Activated CD8-positive, alpha-beta T cell treated with anti-CD3 and anti-CD28 coated beads for 36 hours (primary cell): ENCODE data around the gene VTN. TPM values are rescaled to one million over a fixed set of nuclear protein-coding genes. Genes with fewer than 3 reads are reported as not detected.

Source experiments
- ATAC-seq: fragments of 200-7000 bp; cut with Tn5 transposase; one replicate; pipeline ENCODE4 v1.10.0; 2021; ENCODE audit warnings: mild to moderate bottlenecking, moderate library complexity
- CTCF ChIA-PET: fragments of 350-600 bp; sonication (Branson Sonifier 250); formaldehyde crosslinking; loops from one replicate; lab custom pipeline; 2021; ENCODE audit warnings: antibody characterized with exemption; lab: Charles Lee
- POLR2A ChIA-PET: fragments of 350-600 bp; sonication (Branson Sonifier 250); formaldehyde crosslinking; loops from one replicate; lab custom pipeline; 2021; ENCODE audit warnings: antibody characterized with exemption; lab: Charles Lee
- DNase-seq: peaks from one replicate; pipeline ENCODE4 v3.0.0-alpha.2; 2020
- H3K27ac Mint-ChIP-seq: one replicate; pipeline ENCODE4 v1.8.0; 2021; ENCODE audit warnings: mild to moderate bottlenecking, mixed read lengths
- H3K27me3 Mint-ChIP-seq: one replicate; pipeline ENCODE4 v1.8.0; 2021; ENCODE audit warnings: mixed read lengths
- H3K36me3 Mint-ChIP-seq: one replicate; pipeline ENCODE4 v1.8.0; 2021; ENCODE audit warnings: low read depth, mixed read lengths
- H3K4me1 Mint-ChIP-seq: one replicate; pipeline ENCODE4 v1.8.0; 2021; ENCODE audit warnings: low read depth, mixed read lengths
- H3K4me3 Mint-ChIP-seq: one replicate; pipeline ENCODE4 v1.8.0; 2021; ENCODE audit warnings: mild to moderate bottlenecking, moderate library complexity, mixed read lengths
- H3K9me3 Mint-ChIP-seq: one replicate; pipeline ENCODE4 v1.8.0; 2021; ENCODE audit warnings: mixed read lengths
- CTCF ChIP-seq: fragments of 200-600 bp; IDR thresholded peaks from one replicate; pipeline ENCODE4 v1.8.0; 2022; ENCODE audit warnings: antibody characterized with exemption, mild to moderate bottlenecking
- intact Hi-C: fragments of 100-400 bp; cut with micrococcal nuclease; formaldehyde crosslinking; loops from one replicate; pipeline ENCODE4 v1.10.0; 2022
- total RNA-seq, 2 experiments: library from RNA; stranded (reverse); gene quantifications; one replicate each; pipeline ENCODE4 v1.2.3, GENCODE V29; 2021

VTN gene
- total RNA-seq, 2 experiments from 2014 or later = 0.11 TPM; not detected in 1

GRCh38 chr17:28326114-28326513, 44.0 kb downstream of the VTN start:
- ChIA-PET CTCF (interaction anchor here (1.1 kb wide), 2 partner anchors 9 to 19 kb away, joined by 3 read pairs; partner anchors contain the start of genes IFT20 and TNFAIP1), POLR2A (interaction anchor here (0.6 to 1.9 kb wide), 4 partner anchors 9 to 65 kb away, joined by 3 to 11 read pairs (median 4); partner anchors contain the start of genes IFT20 and TNFAIP1)
- no peak for DNase-seq
- peaks cover 29% of the 10 kb centered on the region for H3K36me3 Mint-ChIP-seq
- no peak overlapping the region for H3K27ac Mint-ChIP-seq
- peaks cover 24% of the 10 kb centered on the region for H3K4me1 Mint-ChIP-seq
- intact Hi-C loops = no loop called here
- no peaks in the 10 kb centered on the region for H3K9me3 Mint-ChIP-seq
- H3K27me3 Mint-ChIP-seq = no peaks in the 10 kb centered on the region
- ATAC-seq = no peak
- TF ChIP-seq CTCF = no peak
- no peak overlapping the region for H3K4me3 Mint-ChIP-seq

- peaks cover 31% of the 10 kb centered on the region for H3K4me1 Mint-ChIP-seq
- TF ChIP-seq CTCF = no peak
- intact Hi-C loops = no loop called here
- H3K27me3 Mint-ChIP-seq = no peaks in the 10 kb centered on the region
- ChIA-PET POLR2A (interaction anchor here (0.5 to 1.9 kb wide), 3 partner anchors 10 to 121 kb away, joined by 3 to 11 read pairs (median 3); partner anchors contain the start of genes IFT20 and TNFAIP1), CTCF (interaction anchor here (1.1 kb wide), 2 partner anchors 10 to 18 kb away, joined by 3 read pairs; partner anchors contain the start of genes IFT20 and TNFAIP1)
- no peak overlapping the region for H3K27ac Mint-ChIP-seq
- H3K4me3 Mint-ChIP-seq = no peak overlapping the region
- H3K36me3 Mint-ChIP-seq = peaks cover 36% of the 10 kb centered on the region
- DNase-seq (no peak), ATAC-seq (no peak)
- no peaks in the 10 kb centered on the region for H3K9me3 Mint-ChIP-seq
Observed at GRCh38 chr17:28325211-28325610, 44.9 kb downstream of the VTN start.

- Mint-ChIP-seq H3K27me3 (no peaks in the 10 kb centered on the region), H3K27ac (no peak overlapping the region), H3K9me3 (no peaks in the 10 kb centered on the region), H3K4me1 (peaks cover 35% of the 10 kb centered on the region), H3K36me3 (peaks cover 40% of the 10 kb centered on the region), H3K4me3 (no peak overlapping the region)
- ChIA-PET POLR2A (interaction anchor here (1.0 to 1.9 kb wide), 2 partner anchors 10 to 75 kb away, joined by 3 to 11 read pairs; partner anchors contain the start of genes IFT20 and TNFAIP1), CTCF (no interaction called here)
- ATAC-seq (no peak), DNase-seq (no peak)
- intact Hi-C loops = no loop called here
- no peak for TF ChIP-seq CTCF
Observed at GRCh38 chr17:28324781-28325180, 45.3 kb downstream of the VTN start.

- intact Hi-C loops = no loop called here
- ATAC-seq = no peak
- Mint-ChIP-seq H3K27ac (no peak overlapping the region), H3K27me3 (no peaks in the 10 kb centered on the region), H3K9me3 (no peaks in the 10 kb centered on the region), H3K36me3 (peaks cover 45% of the 10 kb centered on the region), H3K4me3 (no peak overlapping the region), H3K4me1 (peaks cover 35% of the 10 kb centered on the region)
- ChIA-PET POLR2A (interaction anchor here (1.0 kb wide), 1 partner anchor 75 kb away, joined by 3 read pairs; no protein-coding TSS in a partner anchor), CTCF (no interaction called here)
- no peak for TF ChIP-seq CTCF
- DNase-seq = no peak
Observed at GRCh38 chr17:28324267-28324745, 45.8 kb downstream of the VTN start.
